ENCODE data around the gene PRR35.

The PRR35 gene

DNA sequence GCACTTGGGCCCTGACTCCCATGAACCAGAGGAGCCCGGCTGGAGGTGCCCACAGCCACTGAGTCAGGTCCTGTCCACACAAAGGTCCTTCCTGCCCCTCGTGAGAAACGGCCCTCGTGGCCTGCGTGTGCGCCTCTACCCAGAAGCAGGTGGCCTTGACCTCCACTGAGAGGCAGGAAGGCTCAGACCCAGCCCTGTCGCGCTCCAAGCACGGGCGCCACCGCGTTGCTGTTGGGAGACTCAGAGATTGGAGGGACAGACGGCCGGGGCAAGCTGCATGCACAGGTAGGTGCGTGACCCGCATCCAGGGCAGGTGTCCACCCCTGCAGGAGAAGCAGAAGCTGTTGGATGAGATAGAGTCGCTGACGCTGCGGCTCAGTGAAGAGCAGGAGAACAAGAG lies 40.8 kb upstream of the PRR35 start:
- no peak for DNase-seq (ENCODE audit: extremely low read depth, low read depth)
- TF ChIP-seq, protein P1, sequence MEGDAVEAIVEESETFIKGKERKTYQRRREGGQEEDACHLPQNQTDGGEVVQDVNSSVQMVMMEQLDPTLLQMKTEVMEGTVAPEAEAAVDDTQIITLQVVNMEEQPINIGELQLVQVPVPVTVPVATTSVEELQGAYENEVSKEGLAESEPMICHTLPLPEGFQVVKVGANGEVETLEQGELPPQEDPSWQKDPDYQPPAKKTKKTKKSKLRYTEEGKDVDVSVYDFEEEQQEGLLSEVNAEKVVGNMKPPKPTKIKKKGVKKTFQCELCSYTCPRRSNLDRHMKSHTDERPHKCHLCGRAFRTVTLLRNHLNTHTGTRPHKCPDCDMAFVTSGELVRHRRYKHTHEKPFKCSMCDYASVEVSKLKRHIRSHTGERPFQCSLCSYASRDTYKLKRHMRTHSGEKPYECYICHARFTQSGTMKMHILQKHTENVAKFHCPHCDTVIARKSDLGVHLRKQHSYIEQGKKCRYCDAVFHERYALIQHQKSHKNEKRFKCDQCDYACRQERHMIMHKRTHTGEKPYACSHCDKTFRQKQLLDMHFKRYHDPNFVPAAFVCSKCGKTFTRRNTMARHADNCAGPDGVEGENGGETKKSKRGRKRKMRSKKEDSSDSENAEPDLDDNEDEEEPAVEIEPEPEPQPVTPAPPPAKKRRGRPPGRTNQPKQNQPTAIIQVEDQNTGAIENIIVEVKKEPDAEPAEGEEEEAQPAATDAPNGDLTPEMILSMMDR (IDR thresholded peaks at IDR 0.05; ENCODE audit: low read depth, low read length): no peak

- no peak for DNase-seq (ENCODE audit: extremely low read depth, low read depth)
- TF ChIP-seq, protein P1 (IDR thresholded peaks at IDR 0.05; ENCODE audit: low read depth, low read length): no peak
These were observed 40.1 kb upstream of the PRR35 start for GRCh38 chr16:519841-520687.

DNA sequence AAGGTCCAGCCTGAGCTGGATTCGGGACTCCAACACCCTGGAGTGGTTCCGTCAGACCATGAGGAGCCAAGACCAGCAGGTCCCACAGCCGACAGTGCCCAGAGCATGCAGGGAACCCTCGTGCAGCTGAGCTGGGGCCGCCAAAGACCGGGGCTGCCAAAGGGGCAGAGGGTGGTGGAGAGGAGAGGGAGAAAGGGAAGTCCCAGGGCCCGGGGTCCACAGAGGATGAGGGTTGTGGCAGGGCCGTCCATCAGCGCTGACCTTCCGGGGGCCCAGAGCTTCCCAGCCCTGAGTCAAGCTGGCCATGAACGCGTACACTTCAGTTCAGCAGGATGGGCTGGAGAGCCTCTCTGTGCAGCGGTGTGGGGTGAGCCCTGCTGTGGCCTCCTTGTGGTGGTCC lies 39.3 kb upstream of the PRR35 start:
- TF ChIP-seq, protein P1 (IDR thresholded peaks at IDR 0.05; ENCODE audit: low read depth, low read length): no peak
- DNase-seq (ENCODE audit: extremely low read depth, low read depth): no peak

DNA sequence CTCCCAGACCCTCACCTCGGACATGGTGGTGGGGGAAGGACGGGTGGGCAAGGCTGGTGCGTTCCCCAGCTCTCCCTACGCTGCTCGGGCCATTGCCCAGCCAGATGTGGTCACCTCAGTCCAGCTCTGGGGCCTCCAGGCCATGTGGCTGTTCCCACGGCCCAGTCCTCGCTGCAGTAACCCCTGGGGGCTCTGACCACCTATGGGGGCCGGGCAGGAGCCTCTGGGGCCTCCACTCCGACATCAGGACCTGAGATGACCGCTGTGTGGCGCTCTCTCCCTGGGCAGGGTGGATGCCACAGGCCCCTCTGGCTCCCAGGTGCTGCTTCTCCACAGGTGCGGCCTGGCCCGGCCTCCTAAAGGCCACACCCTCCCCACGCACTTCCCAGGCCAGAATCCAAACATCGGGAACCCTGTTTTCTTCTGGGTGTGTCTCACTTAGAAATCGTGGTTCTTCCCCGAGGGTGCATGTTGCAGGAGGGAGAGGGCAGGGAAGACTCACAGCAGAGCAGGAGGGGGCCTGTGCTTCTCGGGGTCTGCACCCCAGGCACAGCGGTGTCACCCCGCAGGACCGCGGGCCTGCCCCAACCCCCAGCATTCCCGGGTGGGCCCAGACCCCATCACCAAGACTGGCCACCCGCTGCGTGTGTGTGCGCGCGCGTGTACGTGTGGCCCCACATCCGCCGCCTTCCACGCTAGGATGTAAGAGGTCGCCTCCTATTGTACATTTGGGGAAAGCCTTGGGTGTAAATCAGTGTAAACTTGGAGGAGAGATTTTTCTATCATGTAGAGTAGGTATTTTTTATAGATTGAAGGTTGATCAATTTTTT lies 38.6 kb upstream of the PRR35 start:
- TF ChIP-seq, protein P1 (IDR thresholded peaks at IDR 0.05; ENCODE audit: low read depth, low read length): no peak
- no peak for DNase-seq (ENCODE audit: extremely low read depth, low read depth)

- no peak for DNase-seq (ENCODE audit: extremely low read depth, low read depth)
- TF ChIP-seq, protein P1 (IDR thresholded peaks at IDR 0.05; ENCODE audit: low read depth, low read length): no peak
These were observed 37.7 kb upstream of the PRR35 start for GRCh38 chr16:522320-523096.

GRCh38 chr16:523097-523741 lies 37.0 kb upstream of the PRR35 start:
- TF ChIP-seq, protein P1 (IDR thresholded peaks at IDR 0.05; ENCODE audit: low read depth, low read length): no peak
- no peak for DNase-seq (ENCODE audit: extremely low read depth, low read depth)

All from AG09319 (cell line).